ENCODE results near the gene IQGAP2.
A peak's percentile ranks its signal among the peaks of the same experiment; 100 is the strongest.
"Not testable (repeated sequence)": the region's sequence is repeated elsewhere in the genome, so short reads cannot be mapped to it uniquely, and the experiment has no call there.

IQGAP2 gene

GRCh38 chr5:76527685-76528161 is 124.6 kb downstream of the IQGAP2 start:
- no peak for DNase-seq (ENCODE audit: extremely low spot score, insufficient read length, low read depth)

GRCh38 chr5:76528547-76529331 is 125.7 kb downstream of the IQGAP2 start:
- peak; percentile 55 for FAIRE-seq

More at GRCh38 chr5:76527685-76528161, 124.6 kb downstream of the IQGAP2 start:
- no peak for FAIRE-seq

GRCh38 chr5:76529464-76530344 is 126.6 kb downstream of the IQGAP2 start:
- DNase-seq (ENCODE audit: extremely low spot score, insufficient read length, low read depth) (no peak), FAIRE-seq (no peak)

More at GRCh38 chr5:76528547-76529331, 125.7 kb downstream of the IQGAP2 start:
- DNase-seq (ENCODE audit: extremely low spot score, insufficient read length, low read depth) = no peak

- FAIRE-seq = no peak
Observed at GRCh38 chr5:76532052-76532451, 129.0 kb downstream of the IQGAP2 start.

GRCh38 chr5:76532973-76533372 is 129.9 kb downstream of the IQGAP2 start:
- DNase-seq (ENCODE audit: extremely low spot score, insufficient read length, low read depth) (no peak), FAIRE-seq (no peak)

More at GRCh38 chr5:76532052-76532451, 129.0 kb downstream of the IQGAP2 start:
- no peak for DNase-seq (ENCODE audit: extremely low spot score, insufficient read length, low read depth)

- DNase-seq (ENCODE audit: extremely low spot score, insufficient read length, low read depth) = no peak
- FAIRE-seq = no peak
Observed at GRCh38 chr5:76535577-76535976, 132.5 kb downstream of the IQGAP2 start.

GRCh38 chr5:76537073-76537543 is 134.0 kb downstream of the IQGAP2 start:
- DNase-seq (ENCODE audit: extremely low spot score, insufficient read length, low read depth) (no peak), FAIRE-seq (no peak)

GRCh38 chr5:76542241-76542640 is 139.2 kb downstream of the IQGAP2 start:
- DNase-seq (ENCODE audit: extremely low spot score, insufficient read length, low read depth) = no peak
- FAIRE-seq = no peak

GRCh38 chr5:76542887-76543690 is 140.0 kb downstream of the IQGAP2 start:
- FAIRE-seq = peak; percentile 63
- no peak for DNase-seq (ENCODE audit: extremely low spot score, insufficient read length, low read depth)

- peak; percentile 73 for FAIRE-seq
Observed at GRCh38 chr5:76544268-76544926, 141.3 kb downstream of the IQGAP2 start.

GRCh38 chr5:76545184-76545583 is 142.1 kb downstream of the IQGAP2 start:
- FAIRE-seq (no peak), DNase-seq (ENCODE audit: extremely low spot score, insufficient read length, low read depth) (no peak)

More at GRCh38 chr5:76544268-76544926, 141.3 kb downstream of the IQGAP2 start:
- no peak for DNase-seq (ENCODE audit: extremely low spot score, insufficient read length, low read depth)

- FAIRE-seq (no peak), DNase-seq (ENCODE audit: extremely low spot score, insufficient read length, low read depth) (no peak)
Observed at GRCh38 chr5:76546497-76547102, 143.5 kb downstream of the IQGAP2 start.

- DNase-seq (ENCODE audit: extremely low spot score, insufficient read length, low read depth) (no peak), FAIRE-seq (peak; percentile 97)
Observed at GRCh38 chr5:76547242-76547890, 144.3 kb downstream of the IQGAP2 start.

- DNase-seq (ENCODE audit: extremely low spot score, insufficient read length, low read depth) = no peak
- peak; percentile 75 for FAIRE-seq
Observed at GRCh38 chr5:76547891-76548524, 144.9 kb downstream of the IQGAP2 start.

- no peak for DNase-seq (ENCODE audit: extremely low spot score, insufficient read length, low read depth)
- no peak for FAIRE-seq
Observed at GRCh38 chr5:76548525-76549229, 145.6 kb downstream of the IQGAP2 start.

GRCh38 chr5:76550881-76551280 is 147.8 kb downstream of the IQGAP2 start:
- not testable (repeated sequence) for DNase-seq (ENCODE audit: extremely low spot score, insufficient read length, low read depth); FAIRE-seq

GRCh38 chr5:76552546-76552945 is 149.5 kb downstream of the IQGAP2 start:
- no peak for DNase-seq (ENCODE audit: extremely low spot score, insufficient read length, low read depth)
- no peak for FAIRE-seq

All from GM18507 (cell line).